Lower leg skin (tissue), 3 donors: ENCODE data around the gene CREB5.

Experiments used
- POLR2A ChIP-seq, 2 donors: fragments of 450-650 bp; IDR thresholded peaks; one replicate each; pipeline ENCODE4 v1.6.1; 2016 to 2017; ENCODE audit warnings: antibody characterized with exemption in 2 of 2, mild to moderate bottlenecking in 1 of 2, moderate library complexity in 1 of 2
- TF ChIP-seq, protein P1 (sequence below), 3 donors: fragments of 450-650 bp; IDR thresholded peaks; one replicate each; pipeline ENCODE4 v1.5.1; 2016; ENCODE audit warnings: antibody characterized with exemption in 3 of 3, mild to moderate bottlenecking in 3 of 3, moderate library complexity in 2 of 3

DNA sequence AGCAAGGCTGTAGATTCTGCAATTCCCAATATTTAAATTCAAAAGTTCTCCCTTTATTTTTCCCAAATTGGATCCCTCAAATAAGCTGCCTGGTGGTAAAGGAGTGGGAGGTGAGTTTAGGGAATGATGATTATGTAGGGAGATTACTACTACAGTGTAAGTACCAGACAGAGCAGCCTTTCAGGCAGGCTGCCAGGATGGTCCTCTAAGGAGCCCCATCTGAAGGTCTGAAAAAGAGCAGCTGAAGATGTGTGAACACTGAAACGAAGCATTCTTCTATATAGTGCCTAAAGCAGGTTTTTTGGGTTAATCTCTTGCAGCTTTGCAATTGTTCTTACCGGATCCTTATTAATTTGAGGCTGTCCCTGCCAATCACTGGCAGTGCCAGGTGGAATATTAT lies 84.7 kb downstream of the CREB5 start:
- TF ChIP-seq, protein P1, sequence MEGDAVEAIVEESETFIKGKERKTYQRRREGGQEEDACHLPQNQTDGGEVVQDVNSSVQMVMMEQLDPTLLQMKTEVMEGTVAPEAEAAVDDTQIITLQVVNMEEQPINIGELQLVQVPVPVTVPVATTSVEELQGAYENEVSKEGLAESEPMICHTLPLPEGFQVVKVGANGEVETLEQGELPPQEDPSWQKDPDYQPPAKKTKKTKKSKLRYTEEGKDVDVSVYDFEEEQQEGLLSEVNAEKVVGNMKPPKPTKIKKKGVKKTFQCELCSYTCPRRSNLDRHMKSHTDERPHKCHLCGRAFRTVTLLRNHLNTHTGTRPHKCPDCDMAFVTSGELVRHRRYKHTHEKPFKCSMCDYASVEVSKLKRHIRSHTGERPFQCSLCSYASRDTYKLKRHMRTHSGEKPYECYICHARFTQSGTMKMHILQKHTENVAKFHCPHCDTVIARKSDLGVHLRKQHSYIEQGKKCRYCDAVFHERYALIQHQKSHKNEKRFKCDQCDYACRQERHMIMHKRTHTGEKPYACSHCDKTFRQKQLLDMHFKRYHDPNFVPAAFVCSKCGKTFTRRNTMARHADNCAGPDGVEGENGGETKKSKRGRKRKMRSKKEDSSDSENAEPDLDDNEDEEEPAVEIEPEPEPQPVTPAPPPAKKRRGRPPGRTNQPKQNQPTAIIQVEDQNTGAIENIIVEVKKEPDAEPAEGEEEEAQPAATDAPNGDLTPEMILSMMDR (IDR thresholded peaks at IDR 0.05) = no peak
- no peak for TF ChIP-seq POLR2A (IDR thresholded peaks at IDR 0.05)
